CD4-positive, alpha-beta T cell treated with Interferon gamma for 1 hour (primary cell): Measurements from ENCODE around the gene UTRN.

Experiments
- DNase-seq: peaks from one replicate; pipeline ENCODE4 v3.0.0-alpha.2; 2020

UTRN gene

GRCh38 chr6:144284783-144285547, at the start of gene UTRN:
Gene UTRN, plus strand, starts transcription at chr6:144285335. Its CDS starts 6,494 bp downstream, at chr6:144291829.
- peak; percentile 19 for DNase-seq

- no peak for DNase-seq
Measured at GRCh38 chr6:144244688-144245087, 40.4 kb upstream of the UTRN start.

- no peak for DNase-seq
Measured at GRCh38 chr6:144246988-144247387, 38.1 kb upstream of the UTRN start.

- no peak for DNase-seq
Measured at GRCh38 chr6:144248003-144248402, 37.1 kb upstream of the UTRN start.

GRCh38 chr6:144248476-144249301, 36.4 kb upstream of the UTRN start:
- DNase-seq = no peak

GRCh38 chr6:144250276-144250675, 34.9 kb upstream of the UTRN start:
- no peak for DNase-seq

GRCh38 chr6:144252259-144252658, 32.9 kb upstream of the UTRN start:
- no peak for DNase-seq

GRCh38 chr6:144259986-144260385, 25.1 kb upstream of the UTRN start:
- no peak for DNase-seq

GRCh38 chr6:144262470-144263369, 22.4 kb upstream of the UTRN start:
- no peak for DNase-seq

GRCh38 chr6:144263786-144264185, 21.3 kb upstream of the UTRN start:
- no peak for DNase-seq

GRCh38 chr6:144264270-144265060, 20.7 kb upstream of the UTRN start:
- DNase-seq = no peak

GRCh38 chr6:144265061-144265357, 20.1 kb upstream of the UTRN start:
- no peak for DNase-seq

- no peak for DNase-seq
Measured at GRCh38 chr6:144265390-144265789, 19.7 kb upstream of the UTRN start.

GRCh38 chr6:144266091-144266649, 19.0 kb upstream of the UTRN start:
- no peak for DNase-seq

GRCh38 chr6:144268794-144269349, 16.3 kb upstream of the UTRN start:
- no peak for DNase-seq

GRCh38 chr6:144277174-144277573, 8.0 kb upstream of the UTRN start:
- DNase-seq = no peak

GRCh38 chr6:144277605-144278227, 7.4 kb upstream of the UTRN start:
- DNase-seq = no peak

GRCh38 chr6:144278659-144279314, 6.3 kb upstream of the UTRN start:
- DNase-seq = no peak

- no peak for DNase-seq
Measured at GRCh38 chr6:144279484-144280150, 5.5 kb upstream of the UTRN start.
